Common myeloid progenitor, CD34-positive (primary cell): ENCODE data around the gene PAM.
A peak's percentile ranks its signal among the peaks of the same experiment; 100 is the strongest.

Source experiments
- CTCF ChIA-PET: fragments of 350-600 bp; sonication (Branson Sonifier 250); formaldehyde crosslinking; loops from one replicate; lab custom pipeline; 2021; ENCODE audit warnings: antibody characterized with exemption; lab: Charles Lee
- POLR2A ChIA-PET: fragments of 350-600 bp; sonication (Branson Sonifier 250); formaldehyde crosslinking; loops from one replicate; lab custom pipeline; 2021; ENCODE audit warnings: antibody characterized with exemption; lab: Charles Lee
- DNase-seq, 3 donors: peaks; one replicate each; pipeline versions ENCODE4 v3.0.0 to v3.0.0-alpha.2; 2013
- H3K27ac ChIP-seq, 2 experiments: 1 replicate in 1 of 2; 2 replicates in 1 of 2; pipeline ENCODE4 v1.7.0; 2013; ENCODE audit warnings: inconsistent platforms in 2 of 2, low read length in 2 of 2, mild to moderate bottlenecking in 2 of 2, low read depth in 1 of 2, moderate library complexity in 1 of 2; ENCODE audit not compliant: severe bottlenecking in 2 of 2, insufficient read depth in 1 of 2, poor library complexity in 1 of 2
- H3K27me3 ChIP-seq, 5 experiments: replicated peaks in 2 of 5; 1 replicate in 3 of 5; 2 replicates in 2 of 5; pipeline versions ENCODE4 v1.6.1 to v1.7.0; 2013; ENCODE audit warnings: low read length in 4 of 5, mild to moderate bottlenecking in 2 of 5, moderate library complexity in 2 of 5, inconsistent platforms in 1 of 5; ENCODE audit not compliant: insufficient read depth in 5 of 5, control insufficient read depth in 4 of 5
- H3K36me3 ChIP-seq, 4 experiments: 1 replicate in 2 of 4; 2 replicates in 2 of 4; pipeline versions ENCODE4 v1.6.1 to v1.7.0; 2013; ENCODE audit warnings: low read length in 3 of 4, control low read depth in 1 of 4, mild to moderate bottlenecking in 1 of 4; ENCODE audit not compliant: control insufficient read depth in 4 of 4, insufficient read depth in 4 of 4
- H3K4me1 ChIP-seq, 4 experiments: 1 replicate in 3 of 4; 2 replicates in 1 of 4; pipeline versions ENCODE4 v1.6.1 to v1.7.1; 2013; ENCODE audit warnings: low read length in 3 of 4, mild to moderate bottlenecking in 3 of 4, control low read depth in 1 of 4, inconsistent platforms in 1 of 4, moderate library complexity in 1 of 4; ENCODE audit not compliant: control insufficient read depth in 4 of 4, insufficient read depth in 4 of 4; ENCODE audit errors: control extremely low read depth in 1 of 4
- H3K4me3 ChIP-seq, 7 experiments: 1 replicate in 4 of 7; 2 replicates in 3 of 7; pipeline versions ENCODE4 v1.5.1 to v1.7.0; 2013; ENCODE audit warnings: mild to moderate bottlenecking in 7 of 7, low read length in 6 of 7, moderate library complexity in 6 of 7, inconsistent platforms in 2 of 7, low read depth in 2 of 7, control low read depth in 1 of 7; ENCODE audit not compliant: insufficient read depth in 4 of 7, control insufficient read depth in 1 of 7; ENCODE audit errors: extremely low read depth in 1 of 7
- H3K9me3 ChIP-seq, 5 experiments: 1 replicate in 4 of 5; 2 replicates in 1 of 5; pipeline versions ENCODE4 v1.6.1 to v1.7.1; 2013; ENCODE audit warnings: low read length in 4 of 5, mild to moderate bottlenecking in 2 of 5, inconsistent platforms in 1 of 5, low read depth in 1 of 5, moderate library complexity in 1 of 5; ENCODE audit not compliant: control insufficient read depth in 4 of 5, insufficient read depth in 2 of 5; ENCODE audit errors: control extremely low read depth in 1 of 5
- WGBS: methylation state at CpG from one replicate; pipeline ENCODE4 v1.1.5; 2013; ENCODE audit not compliant: insufficient coverage; 5-methylcytosine and 5-hydroxymethylcytosine counted together

PAM gene

DNA sequence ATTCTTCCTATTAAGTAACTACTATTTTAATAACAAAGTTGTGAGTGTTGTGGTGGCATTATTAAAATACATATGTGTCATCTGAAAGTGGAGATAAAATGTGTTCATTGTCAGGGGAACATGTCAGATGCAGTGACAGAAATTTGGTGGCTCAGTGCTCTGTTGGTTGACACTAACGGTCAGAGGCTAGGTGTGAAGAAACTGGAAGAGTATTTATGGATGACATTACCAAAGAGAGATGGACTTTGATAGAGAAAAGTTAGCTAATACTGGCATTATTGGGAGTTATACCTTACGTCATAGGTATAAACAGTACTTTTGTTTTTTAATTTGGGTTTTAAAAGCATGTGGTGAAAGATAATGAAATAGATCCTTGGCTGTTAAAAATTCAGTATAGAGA, 33.7 kb downstream of the PAM start:
- ChIA-PET POLR2A (no interaction called here), CTCF (no interaction called here)
- DNase-seq = no peak
- peaks cover 0 to 4% (median 0%) of the 10 kb centered on the region in 5 experiments for H3K9me3 ChIP-seq
- no peak overlapping the region for H3K4me3 ChIP-seq
- H3K27ac ChIP-seq = no peak overlapping the region
- no peaks in the 10 kb centered on the region for H3K27me3 ChIP-seq
- no peaks in the 10 kb centered on the region for H3K36me3 ChIP-seq
- H3K4me1 ChIP-seq = peaks cover 0 to 2% (median 0%) of the 10 kb centered on the region in 4 experiments
- 100% methylated on average over 2 of the region's 2 CpGs for WGBS

DNA sequence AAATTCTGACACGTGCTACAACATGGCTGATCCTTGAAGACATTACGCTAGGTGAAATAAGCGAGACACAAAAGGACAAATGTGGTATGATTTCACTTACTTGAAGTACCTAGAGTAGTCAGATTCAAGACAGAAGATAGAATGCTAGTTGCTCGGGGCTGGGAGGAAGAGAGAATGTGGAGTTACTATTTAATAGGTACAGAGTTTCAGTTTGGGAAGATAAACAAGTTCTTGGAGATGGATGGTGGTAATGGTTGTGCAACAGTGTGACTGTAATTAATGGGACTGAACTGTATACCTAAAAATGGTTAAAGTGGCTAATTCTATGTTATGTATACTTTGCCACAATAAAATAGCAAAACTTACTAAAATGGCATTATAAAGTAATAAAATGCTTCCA, 34.4 kb downstream of the PAM start:
- ChIA-PET POLR2A (no interaction called here), CTCF (interaction anchor here (1.2 to 4.0 kb wide), 2 partner anchors 8 to 9 kb away, joined by 3 to 22 read pairs; no protein-coding TSS in a partner anchor)
- H3K27me3 ChIP-seq = no peaks in the 10 kb centered on the region
- WGBS = 98% methylated on average over 4 of the region's 4 CpGs
- no peaks in the 10 kb centered on the region for H3K36me3 ChIP-seq
- H3K27ac ChIP-seq = no peak overlapping the region
- no peak overlapping the region for H3K4me3 ChIP-seq
- DNase-seq = no peak
- peaks cover 0 to 2% (median 0%) of the 10 kb centered on the region in 4 experiments for H3K4me1 ChIP-seq
- no peaks in the 10 kb centered on the region for H3K9me3 ChIP-seq

DNA sequence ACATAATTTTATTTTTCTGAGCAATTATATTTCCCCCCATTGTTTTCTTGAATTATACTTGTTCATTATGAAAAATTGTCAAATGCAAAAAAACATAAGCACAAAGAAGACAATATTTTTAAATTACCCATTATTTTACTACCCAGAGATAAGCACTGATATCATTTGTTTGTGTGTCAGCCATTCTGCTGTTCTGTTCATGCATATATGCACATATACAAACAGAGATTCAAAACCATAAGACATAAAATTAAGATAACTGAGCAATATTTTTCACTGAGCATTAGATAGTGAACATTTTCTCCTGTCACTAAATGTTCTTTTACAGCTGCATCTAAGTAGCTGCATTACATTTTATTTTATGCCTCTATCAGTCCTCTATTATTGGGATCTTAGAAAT, 35.6 kb downstream of the PAM start:
- no peaks in the 10 kb centered on the region for H3K9me3 ChIP-seq
- H3K36me3 ChIP-seq = no peaks in the 10 kb centered on the region
- H3K4me1 ChIP-seq = peaks cover 0 to 2% (median 0%) of the 10 kb centered on the region in 4 experiments
- ChIA-PET CTCF (interaction anchor here (1.2 to 4.0 kb wide), 4 partner anchors 10 to 34 kb away, joined by 3 to 22 read pairs (median 4); no protein-coding TSS in a partner anchor), POLR2A (no interaction called here)
- H3K4me3 ChIP-seq = no peak overlapping the region
- H3K27me3 ChIP-seq = no peaks in the 10 kb centered on the region
- no peak overlapping the region for H3K27ac ChIP-seq
- DNase-seq = no peak

DNA sequence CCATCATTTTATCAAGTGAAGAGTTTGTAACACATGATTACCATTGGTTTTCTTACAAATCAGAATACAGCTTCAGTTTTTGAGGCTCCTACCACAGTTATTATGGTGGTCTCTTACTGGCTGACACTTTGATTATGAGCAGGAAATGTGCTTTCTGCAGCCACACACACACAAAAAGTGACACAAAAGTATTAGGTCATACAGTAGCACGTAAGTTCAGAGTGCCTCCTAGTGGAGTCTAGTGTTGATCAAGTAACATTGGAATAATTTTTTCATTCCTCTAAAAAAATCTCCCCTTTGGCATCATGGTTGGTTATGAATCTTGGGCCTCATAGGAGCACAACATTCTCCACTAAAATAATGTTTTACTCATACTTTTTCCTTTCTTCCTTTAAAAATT, 37.6 kb downstream of the PAM start:
- Histone ChIP-seq H3K27me3 (no peaks in the 10 kb centered on the region), H3K36me3 (no peaks in the 10 kb centered on the region), H3K4me3 (no peak overlapping the region), H3K9me3 (no peaks in the 10 kb centered on the region), H3K27ac (no peak overlapping the region), H3K4me1 (peaks cover 0 to 2% (median 0%) of the 10 kb centered on the region in 4 experiments)
- ChIA-PET POLR2A (no interaction called here), CTCF (interaction anchor here (0.8 to 4.0 kb wide), 2 partner anchors 12 to 14 kb away, joined by 3 to 22 read pairs; no protein-coding TSS in a partner anchor)
- peak; percentile 18 to 53 (median 36) for DNase-seq
- WGBS = no CpG with 5 or more reads among the region's 1 CpG

DNA sequence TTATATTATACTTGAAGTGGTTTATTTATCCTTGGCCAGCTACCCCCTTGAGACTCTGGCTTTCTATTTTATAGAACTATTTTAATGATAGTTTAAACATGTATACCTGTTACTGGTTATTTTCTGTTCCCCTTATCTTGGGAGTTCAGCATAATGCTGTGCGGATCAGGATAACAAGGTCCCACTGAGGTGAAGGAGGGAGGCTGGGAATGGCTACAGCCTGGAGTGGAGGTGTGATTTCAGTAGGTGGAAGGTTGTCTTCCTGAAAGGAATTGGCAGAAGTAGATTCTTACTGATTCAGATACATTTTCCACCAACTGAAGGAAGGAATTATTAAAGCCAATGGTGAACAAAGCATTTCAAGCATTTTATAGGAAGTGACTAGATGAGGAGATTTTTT, 38.9 kb downstream of the PAM start:
- H3K9me3 ChIP-seq = no peaks in the 10 kb centered on the region
- 100% methylated on average over 1 of the region's 1 CpG for WGBS
- no peak overlapping the region for H3K27ac ChIP-seq
- DNase-seq = no peak
- ChIA-PET CTCF (interaction anchor here (0.9 kb wide), 1 partner anchor 13 kb away, joined by 3 read pairs; no protein-coding TSS in a partner anchor), POLR2A (no interaction called here)
- H3K4me3 ChIP-seq = no peak overlapping the region
- H3K36me3 ChIP-seq = no peaks in the 10 kb centered on the region
- H3K27me3 ChIP-seq = no peaks in the 10 kb centered on the region
- peaks cover 0 to 2% (median 0%) of the 10 kb centered on the region in 4 experiments for H3K4me1 ChIP-seq

DNA sequence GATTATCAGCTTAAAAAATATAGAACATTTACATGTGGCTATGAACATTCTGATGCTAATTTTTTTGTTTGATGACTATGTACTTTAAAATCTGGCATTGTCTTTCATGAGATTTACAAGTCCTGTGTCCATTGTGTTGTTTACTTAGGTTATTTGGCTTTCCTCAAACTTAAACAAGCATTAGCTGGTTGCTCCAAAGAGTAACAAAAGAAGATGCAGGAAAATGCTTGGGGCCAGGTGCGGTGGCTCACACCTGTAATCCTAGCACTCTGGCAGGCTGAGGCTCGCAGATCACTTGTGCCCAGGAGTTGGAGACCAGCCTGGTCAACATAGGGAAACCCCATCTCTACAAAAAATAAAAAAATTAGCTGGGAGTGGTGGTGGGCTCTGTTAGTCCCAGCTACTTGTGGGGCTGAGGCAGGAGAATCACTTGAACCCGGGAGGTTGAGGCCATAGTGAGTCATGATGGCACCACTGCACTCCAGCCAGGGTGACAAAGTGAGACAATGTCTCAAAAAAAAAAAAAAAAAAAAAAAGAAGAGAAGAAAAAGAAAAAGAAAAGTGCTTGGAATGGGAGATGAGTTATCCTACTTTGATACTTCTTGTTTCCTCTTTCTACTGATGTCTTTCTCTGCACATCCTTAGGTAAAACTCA, 39.7 kb downstream of the PAM start:
- ChIA-PET CTCF (no interaction called here), POLR2A (no interaction called here)
- Histone ChIP-seq H3K27me3 (no peaks in the 10 kb centered on the region), H3K4me1 (peaks cover 0 to 2% (median 1%) of the 10 kb centered on the region in 4 experiments), H3K9me3 (no peaks in the 10 kb centered on the region), H3K36me3 (no peaks in the 10 kb centered on the region), H3K27ac (no peak overlapping the region), H3K4me3 (no peak overlapping the region)
- 100% methylated on average over 1 of the region's 3 CpGs for WGBS
- DNase-seq = no peak

DNA sequence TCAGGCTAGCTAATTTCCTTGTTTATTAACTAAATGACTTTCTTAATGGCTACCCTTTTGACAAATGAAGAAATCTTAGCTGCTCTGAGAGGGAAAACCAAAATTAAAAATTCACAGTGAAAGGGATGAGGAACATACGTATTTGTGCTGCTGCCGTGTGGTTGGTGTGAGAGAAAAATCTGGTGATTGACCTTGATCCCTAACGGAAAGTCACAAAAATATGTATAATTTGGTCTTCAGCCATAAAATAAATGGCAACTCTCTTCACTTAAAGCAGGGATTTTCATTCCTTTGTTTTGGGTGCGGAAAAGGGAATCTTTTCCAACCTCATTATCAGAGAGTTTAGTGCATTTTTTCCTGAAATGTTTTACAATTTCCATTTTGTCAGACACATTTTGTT, 40.4 kb downstream of the PAM start:
- Histone ChIP-seq H3K27ac (no peak overlapping the region), H3K36me3 (no peaks in the 10 kb centered on the region), H3K4me1 (peaks cover 5 to 6% (median 6%) of the 10 kb centered on the region in 4 experiments), H3K27me3 (no peaks in the 10 kb centered on the region), H3K9me3 (no peaks in the 10 kb centered on the region), H3K4me3 (no peak overlapping the region)
- CTCF ChIA-PET = interaction anchor here (1.0 kb wide), 1 partner anchor 211 kb away, joined by 3 read pairs; no protein-coding TSS in a partner anchor
- WGBS = 80% methylated on average over 2 of the region's 4 CpGs
- no peak for DNase-seq
- POLR2A ChIA-PET = no interaction called here
